Measurements from ENCODE around the gene DAO. TPM values are rescaled to one million over a fixed set of nuclear protein-coding genes. Genes with fewer than 3 reads are reported as not detected.
"Not testable (repeated sequence)": the region's sequence is repeated elsewhere in the genome, so short reads cannot be mapped to it uniquely, and the experiment has no call there.

Gene DAO
- total RNA-seq, 2 donors from 2014 or later, result not detected

DNA sequence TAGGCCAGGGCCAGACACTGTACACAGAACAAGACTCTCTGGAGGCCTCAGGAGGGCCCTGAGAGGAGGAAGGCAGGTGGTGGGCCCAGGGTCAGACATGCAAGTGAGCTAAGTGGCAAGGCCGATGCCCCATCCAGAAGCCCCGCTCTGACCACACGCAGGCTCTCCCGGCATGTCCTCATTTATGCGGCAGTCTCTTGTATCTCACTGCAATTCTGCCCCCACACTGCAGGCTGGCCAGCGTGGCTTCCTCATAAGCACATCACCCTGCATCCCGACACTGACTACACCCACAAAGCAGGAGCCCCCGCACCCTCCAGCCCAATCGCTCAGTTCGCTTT, 40.0 kb upstream of the DAO start:
- WGBS, 2 experiments (ENCODE audit: insufficient coverage in 1 of 2, insufficient read length in 1 of 2), result 84 to 89% methylated on average over 5 to 10 of the region's 10 CpGs
- H3K9me3 Mint-ChIP-seq, result no peaks in the 10 kb centered on the region
- H3K27ac ChIP-seq (ENCODE audit: low read depth, low read length), result no peak overlapping the region
- H3K4me3 Mint-ChIP-seq, result no peak overlapping the region
- no peaks in the 10 kb centered on the region for H3K27me3 Mint-ChIP-seq (ENCODE audit: insufficient read depth)
- H3K4me3 ChIP-seq (ENCODE audit: low read length), result no peak overlapping the region
- H3K9ac ChIP-seq (ENCODE audit: extremely low read depth, low read length, poor library complexity, severe bottlenecking), result no peak overlapping the region
- H3K4me1 ChIP-seq (ENCODE audit: control insufficient read depth, insufficient read depth, low read length), result no peaks in the 10 kb centered on the region
- no peaks in the 10 kb centered on the region for H3K9me3 ChIP-seq (ENCODE audit: control insufficient read depth, low read length)
- H3K27me3 ChIP-seq (ENCODE audit: control insufficient read depth, insufficient read depth, low read length, poor library complexity, severe bottlenecking), result no peaks in the 10 kb centered on the region
- no peak for DNase-seq
- peaks cover 16% of the 10 kb centered on the region for H3K4me1 Mint-ChIP-seq
- H3K36me3 ChIP-seq (ENCODE audit: control insufficient read depth, insufficient read depth, low read length), result peaks cover 48% of the 10 kb centered on the region
- peak overlapping the region; percentile 66 for H3K27ac Mint-ChIP-seq
- H3K36me3 Mint-ChIP-seq (ENCODE audit: low read depth), result peaks cover 48% of the 10 kb centered on the region
- TF ChIP-seq, protein P1, sequence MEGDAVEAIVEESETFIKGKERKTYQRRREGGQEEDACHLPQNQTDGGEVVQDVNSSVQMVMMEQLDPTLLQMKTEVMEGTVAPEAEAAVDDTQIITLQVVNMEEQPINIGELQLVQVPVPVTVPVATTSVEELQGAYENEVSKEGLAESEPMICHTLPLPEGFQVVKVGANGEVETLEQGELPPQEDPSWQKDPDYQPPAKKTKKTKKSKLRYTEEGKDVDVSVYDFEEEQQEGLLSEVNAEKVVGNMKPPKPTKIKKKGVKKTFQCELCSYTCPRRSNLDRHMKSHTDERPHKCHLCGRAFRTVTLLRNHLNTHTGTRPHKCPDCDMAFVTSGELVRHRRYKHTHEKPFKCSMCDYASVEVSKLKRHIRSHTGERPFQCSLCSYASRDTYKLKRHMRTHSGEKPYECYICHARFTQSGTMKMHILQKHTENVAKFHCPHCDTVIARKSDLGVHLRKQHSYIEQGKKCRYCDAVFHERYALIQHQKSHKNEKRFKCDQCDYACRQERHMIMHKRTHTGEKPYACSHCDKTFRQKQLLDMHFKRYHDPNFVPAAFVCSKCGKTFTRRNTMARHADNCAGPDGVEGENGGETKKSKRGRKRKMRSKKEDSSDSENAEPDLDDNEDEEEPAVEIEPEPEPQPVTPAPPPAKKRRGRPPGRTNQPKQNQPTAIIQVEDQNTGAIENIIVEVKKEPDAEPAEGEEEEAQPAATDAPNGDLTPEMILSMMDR (conservative IDR thresholded peaks at IDR 0.05), result no peak

DNA sequence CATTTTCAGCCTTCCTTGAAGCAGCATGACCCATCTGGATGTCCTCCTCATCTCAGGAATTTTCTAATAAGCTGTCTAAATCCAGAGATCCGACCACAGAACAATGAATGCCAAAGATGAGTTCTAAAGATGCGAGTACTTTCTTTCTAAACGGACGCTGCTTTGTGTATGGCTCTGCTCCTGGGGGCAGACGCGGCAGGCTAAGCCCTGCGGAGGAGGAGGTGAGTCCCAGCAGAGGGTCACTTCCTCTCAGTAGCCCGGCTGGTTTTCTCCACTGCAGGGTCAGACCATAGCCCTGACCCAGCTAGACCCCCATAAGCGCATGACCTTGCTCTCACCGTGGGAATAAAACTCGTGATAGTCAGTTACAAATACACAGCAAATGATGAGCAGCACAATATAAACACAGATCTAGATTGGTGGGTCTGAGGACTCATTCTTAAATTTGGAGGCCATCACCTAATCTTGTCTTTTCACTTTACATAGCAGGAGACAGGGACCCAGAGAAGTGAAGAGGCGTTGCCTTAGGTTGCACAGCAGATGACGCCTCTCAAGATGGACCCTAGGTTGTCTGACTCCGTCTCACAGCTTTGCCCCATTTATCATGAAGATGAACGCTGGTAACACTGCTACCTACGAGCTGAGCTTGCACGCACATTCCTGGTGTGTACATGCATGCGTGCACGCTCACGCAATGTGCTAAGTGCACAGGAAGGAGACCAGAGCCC, 39.1 kb upstream of the DAO start:
- Histone ChIP-seq H3K27ac (ENCODE audit: low read depth, low read length) (peak overlapping the region; percentile 49), H3K9ac (ENCODE audit: extremely low read depth, low read length, poor library complexity, severe bottlenecking) (no peak overlapping the region), H3K4me3 (ENCODE audit: low read length) (no peak overlapping the region), H3K36me3 (ENCODE audit: control insufficient read depth, insufficient read depth, low read length) (peaks cover 50% of the 10 kb centered on the region), H3K4me1 (ENCODE audit: control insufficient read depth, insufficient read depth, low read length) (no peaks in the 10 kb centered on the region), H3K27me3 (ENCODE audit: control insufficient read depth, insufficient read depth, low read length, poor library complexity, severe bottlenecking) (no peaks in the 10 kb centered on the region), H3K9me3 (ENCODE audit: control insufficient read depth, low read length) (peaks cover 5% of the 10 kb centered on the region)
- H3K4me3 Mint-ChIP-seq, result no peak overlapping the region
- peaks cover 48% of the 10 kb centered on the region for H3K36me3 Mint-ChIP-seq (ENCODE audit: low read depth)
- no peaks in the 10 kb centered on the region for H3K27me3 Mint-ChIP-seq (ENCODE audit: insufficient read depth)
- TF ChIP-seq, protein P1 (conservative IDR thresholded peaks at IDR 0.05), result no peak
- DNase-seq, result no peak
- peak overlapping the region; percentile 86 for H3K27ac Mint-ChIP-seq
- 85 to 88% methylated on average over 19 to 20 of the region's 20 CpGs for WGBS, 2 experiments (ENCODE audit: insufficient coverage in 1 of 2, insufficient read length in 1 of 2)
- H3K9me3 Mint-ChIP-seq, result peaks cover 9% of the 10 kb centered on the region
- peaks cover 16% of the 10 kb centered on the region for H3K4me1 Mint-ChIP-seq

DNA sequence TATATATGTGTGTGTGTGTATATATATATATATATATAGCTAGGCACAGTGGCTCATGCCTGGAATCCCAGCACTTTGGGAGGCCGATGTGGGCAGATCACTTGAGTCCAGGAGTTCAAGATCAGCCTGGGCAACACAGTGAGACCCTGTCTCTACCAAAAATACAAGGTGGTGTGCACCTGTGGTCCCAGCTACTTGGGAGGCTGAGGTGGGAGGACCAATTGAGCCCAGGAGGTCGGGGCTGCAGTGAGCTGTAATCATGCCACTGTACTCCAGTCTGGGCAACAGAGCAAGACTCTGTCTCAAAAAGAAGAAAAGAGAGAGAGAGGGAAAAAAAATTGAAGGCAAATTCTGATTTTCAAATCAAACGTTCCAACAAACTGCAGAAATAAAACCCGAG, 38.1 kb upstream of the DAO start:
- WGBS, 2 experiments (ENCODE audit: insufficient coverage in 1 of 2, insufficient read length in 1 of 2), result 86 to 90% methylated on average over 4 of the region's 4 CpGs
- peaks cover 60% of the 10 kb centered on the region for H3K36me3 ChIP-seq (ENCODE audit: control insufficient read depth, insufficient read depth, low read length)
- Mint-ChIP-seq H3K36me3 (ENCODE audit: low read depth) (peaks cover 59% of the 10 kb centered on the region), H3K9me3 (peaks cover 11% of the 10 kb centered on the region), H3K4me1 (peaks cover 16% of the 10 kb centered on the region)
- H3K27ac Mint-ChIP-seq; H3K27ac ChIP-seq (ENCODE audit: low read depth, low read length); H3K4me3 Mint-ChIP-seq; H3K27me3 ChIP-seq (ENCODE audit: control insufficient read depth, insufficient read depth, low read length, poor library complexity, severe bottlenecking); H3K9ac ChIP-seq (ENCODE audit: extremely low read depth, low read length, poor library complexity, severe bottlenecking); H3K27me3 Mint-ChIP-seq (ENCODE audit: insufficient read depth); H3K4me3 ChIP-seq (ENCODE audit: low read length); H3K4me1 ChIP-seq (ENCODE audit: control insufficient read depth, insufficient read depth, low read length); DNase-seq; H3K9me3 ChIP-seq (ENCODE audit: control insufficient read depth, low read length): not testable (repeated sequence)

DNA sequence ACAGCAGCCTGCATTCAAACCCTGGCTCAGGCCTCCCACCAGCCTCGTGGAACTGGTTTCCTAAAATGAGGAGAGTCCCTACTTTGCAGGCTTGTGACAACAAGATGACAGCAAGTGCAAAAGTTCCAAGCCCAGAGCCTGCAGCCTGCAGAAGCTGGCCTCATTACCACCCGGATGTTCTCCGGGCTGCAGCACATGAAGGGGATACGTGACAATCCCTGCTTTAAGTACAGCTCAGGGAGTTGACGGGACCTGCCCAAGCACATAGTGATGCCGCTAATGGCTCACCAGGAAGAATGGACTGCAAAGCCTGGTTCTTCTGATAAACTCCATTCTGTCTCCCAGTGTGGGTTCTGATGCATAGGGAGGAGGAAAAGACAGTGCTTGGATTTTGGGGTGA, 37.5 kb upstream of the DAO start:
- no peak overlapping the region for H3K27ac ChIP-seq (ENCODE audit: low read depth, low read length)
- no peaks in the 10 kb centered on the region for H3K27me3 ChIP-seq (ENCODE audit: control insufficient read depth, insufficient read depth, low read length, poor library complexity, severe bottlenecking)
- Mint-ChIP-seq H3K27me3 (ENCODE audit: insufficient read depth) (no peaks in the 10 kb centered on the region), H3K4me1 (peaks cover 16% of the 10 kb centered on the region), H3K36me3 (ENCODE audit: low read depth) (peaks cover 62% of the 10 kb centered on the region), H3K4me3 (no peak overlapping the region), H3K27ac (no peak overlapping the region), H3K9me3 (peaks cover 11% of the 10 kb centered on the region)
- peaks cover 6% of the 10 kb centered on the region for H3K9me3 ChIP-seq (ENCODE audit: control insufficient read depth, low read length)
- peaks cover 65% of the 10 kb centered on the region for H3K36me3 ChIP-seq (ENCODE audit: control insufficient read depth, insufficient read depth, low read length)
- 91 to 98% methylated on average over 6 of the region's 6 CpGs for WGBS, 2 experiments (ENCODE audit: insufficient coverage in 1 of 2, insufficient read length in 1 of 2)
- DNase-seq, result no peak
- H3K9ac ChIP-seq (ENCODE audit: extremely low read depth, low read length, poor library complexity, severe bottlenecking), result no peak overlapping the region
- no peak overlapping the region for H3K4me3 ChIP-seq (ENCODE audit: low read length)
- TF ChIP-seq, protein P1 (conservative IDR thresholded peaks at IDR 0.05), result no peak
- no peaks in the 10 kb centered on the region for H3K4me1 ChIP-seq (ENCODE audit: control insufficient read depth, insufficient read depth, low read length)
